GM06990 (cell line): ENCODE measurements around the gene CACNG3.
A peak's percentile ranks its signal among the peaks of the same experiment; 100 is the strongest.

Experiments
- DNase-seq: peaks from one replicate; pipeline ENCODE4 v3.0.0-alpha.2; 2011; ENCODE audit not compliant: insufficient read length; ENCODE audit errors: extremely low read depth
- H3K27me3 ChIP-seq: replicated peaks from 2 replicates; pipeline ENCODE4 v1.6.0; 2011; ENCODE audit warnings: low read length; ENCODE audit not compliant: control insufficient read depth, insufficient read depth
- H3K36me3 ChIP-seq: 2 replicates; pipeline ENCODE4 v1.5.1; 2011; ENCODE audit warnings: low read length; ENCODE audit not compliant: control insufficient read depth, insufficient read depth
- H3K4me3 ChIP-seq: replicated peaks from 2 replicates; pipeline ENCODE4 v1.5.1; 2011; ENCODE audit warnings: low read depth, mild to moderate bottlenecking, control low read depth, low read length
- TF ChIP-seq, protein P1 (sequence below): IDR thresholded peaks from 2 replicates; pipeline ENCODE4 v1.5.1; 2011; ENCODE audit warnings: low read length, control low read depth, mild to moderate bottlenecking, inconsistent platforms; ENCODE audit not compliant: insufficient read depth, poor library complexity, severe bottlenecking

Gene CACNG3

DNA sequence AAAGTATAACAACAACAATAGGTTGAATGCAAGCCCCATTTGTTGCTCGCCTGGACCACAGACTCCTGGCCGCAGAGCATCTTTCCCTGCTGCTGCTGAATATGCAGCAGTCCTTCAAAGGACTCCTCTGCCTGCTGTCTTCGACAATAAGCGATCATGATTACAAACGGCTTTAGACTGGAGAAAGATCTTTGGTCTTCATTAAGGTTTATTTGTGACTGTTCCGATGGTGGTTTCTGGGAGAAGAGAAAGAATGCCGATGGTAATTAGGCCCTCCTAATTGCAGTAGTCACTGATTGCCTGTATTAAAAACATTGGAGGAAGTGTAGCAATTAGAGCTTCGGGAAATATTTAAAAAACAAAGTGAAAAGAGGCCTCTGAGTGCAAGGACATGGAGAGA, 138.2 kb downstream of the CACNG3 start:
- no peak overlapping the region for H3K4me3 ChIP-seq
- DNase-seq: no peak
- H3K36me3 ChIP-seq: no peaks in the 10 kb centered on the region
- no peaks in the 10 kb centered on the region for H3K27me3 ChIP-seq
- TF ChIP-seq, protein P1, sequence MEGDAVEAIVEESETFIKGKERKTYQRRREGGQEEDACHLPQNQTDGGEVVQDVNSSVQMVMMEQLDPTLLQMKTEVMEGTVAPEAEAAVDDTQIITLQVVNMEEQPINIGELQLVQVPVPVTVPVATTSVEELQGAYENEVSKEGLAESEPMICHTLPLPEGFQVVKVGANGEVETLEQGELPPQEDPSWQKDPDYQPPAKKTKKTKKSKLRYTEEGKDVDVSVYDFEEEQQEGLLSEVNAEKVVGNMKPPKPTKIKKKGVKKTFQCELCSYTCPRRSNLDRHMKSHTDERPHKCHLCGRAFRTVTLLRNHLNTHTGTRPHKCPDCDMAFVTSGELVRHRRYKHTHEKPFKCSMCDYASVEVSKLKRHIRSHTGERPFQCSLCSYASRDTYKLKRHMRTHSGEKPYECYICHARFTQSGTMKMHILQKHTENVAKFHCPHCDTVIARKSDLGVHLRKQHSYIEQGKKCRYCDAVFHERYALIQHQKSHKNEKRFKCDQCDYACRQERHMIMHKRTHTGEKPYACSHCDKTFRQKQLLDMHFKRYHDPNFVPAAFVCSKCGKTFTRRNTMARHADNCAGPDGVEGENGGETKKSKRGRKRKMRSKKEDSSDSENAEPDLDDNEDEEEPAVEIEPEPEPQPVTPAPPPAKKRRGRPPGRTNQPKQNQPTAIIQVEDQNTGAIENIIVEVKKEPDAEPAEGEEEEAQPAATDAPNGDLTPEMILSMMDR: no peak

DNA sequence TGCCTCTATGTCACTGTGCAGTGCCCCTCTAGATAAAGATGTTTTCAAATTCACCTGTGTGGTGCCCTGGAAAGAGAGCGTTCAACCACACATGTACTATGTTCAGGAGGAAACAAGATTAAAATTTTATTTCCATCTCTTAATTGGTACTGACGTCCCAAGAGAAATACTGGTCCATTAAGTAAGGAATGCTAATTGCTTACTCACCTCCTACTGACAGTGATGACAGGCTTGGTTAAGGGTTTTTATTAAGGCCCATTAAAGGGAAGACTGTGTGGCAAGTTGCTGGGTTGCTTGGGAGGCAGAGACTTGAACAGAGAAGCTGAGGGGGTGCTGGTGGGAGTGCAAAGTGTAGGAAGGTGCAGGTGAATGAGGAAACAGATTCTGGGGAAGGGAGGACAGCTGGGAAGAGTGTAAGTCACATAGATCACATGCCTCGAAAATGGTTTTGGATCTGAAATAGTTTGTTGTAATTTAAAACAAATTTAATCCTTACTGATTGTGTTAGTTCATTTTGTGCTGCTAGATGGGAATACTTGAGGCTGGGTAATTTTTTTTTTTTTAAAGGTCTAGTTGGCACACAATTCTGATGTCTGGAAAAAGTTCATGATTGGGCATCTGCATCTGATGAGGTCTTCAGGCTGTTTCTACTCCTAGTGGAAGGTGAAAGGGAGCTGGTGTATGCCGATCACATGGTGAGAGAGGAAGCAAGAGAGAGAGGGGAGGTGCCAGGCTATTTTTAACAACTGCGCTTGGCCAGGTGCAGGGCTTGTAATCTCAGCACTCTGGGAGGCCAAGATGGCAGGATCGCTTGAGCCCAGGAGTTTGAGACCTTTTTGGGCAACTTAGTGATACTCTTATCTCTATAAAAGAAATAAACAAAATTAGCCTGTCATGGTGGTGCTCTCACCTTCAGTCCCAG, 140.5 kb downstream of the CACNG3 start:
- Histone ChIP-seq H3K27me3 (no peaks in the 10 kb centered on the region), H3K4me3 (no peak overlapping the region), H3K36me3 (no peaks in the 10 kb centered on the region)
- TF ChIP-seq, protein P1: no peak
- DNase-seq: no peak

DNA sequence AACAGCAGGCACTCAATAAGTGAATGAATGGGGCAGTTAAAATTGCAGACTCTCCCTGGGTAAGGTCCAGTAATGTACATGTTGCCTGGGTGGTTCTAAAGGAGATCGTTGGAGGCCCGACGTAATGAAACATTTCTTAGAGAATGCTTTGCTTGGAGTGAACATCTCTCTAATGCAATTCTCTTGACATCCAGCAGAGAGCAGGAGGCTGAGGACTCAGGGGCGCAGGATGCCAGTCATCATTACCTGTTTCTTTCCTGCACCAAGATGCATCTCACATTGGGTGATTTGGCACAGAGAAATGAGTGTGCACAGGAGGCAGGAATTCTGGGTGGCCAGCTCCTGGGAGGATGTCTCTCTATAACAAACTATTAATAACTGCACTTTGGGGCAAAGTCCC, 152.9 kb downstream of the CACNG3 start:
- Histone ChIP-seq H3K27me3 (no peaks in the 10 kb centered on the region; the same call in 1 of the 2 replicates), H3K4me3 (no peak overlapping the region), H3K36me3 (no peaks in the 10 kb centered on the region)
- TF ChIP-seq, protein P1: peak; percentile 51
- no peak for DNase-seq
